CD4-positive, alpha-beta T cell treated with Interleukin-6 for 4 hours (primary cell): ENCODE measurements around the gene KRTAP10-5.
"Not testable (repeated sequence)": the region's sequence is repeated elsewhere in the genome, so short reads cannot be mapped to it uniquely, and the experiment has no call there.

Source experiments
- DNase-seq: peaks from one replicate; pipeline ENCODE4 v3.0.0-alpha.2; 2020; ENCODE audit warnings: mixed read lengths

KRTAP10-5 gene

DNA sequence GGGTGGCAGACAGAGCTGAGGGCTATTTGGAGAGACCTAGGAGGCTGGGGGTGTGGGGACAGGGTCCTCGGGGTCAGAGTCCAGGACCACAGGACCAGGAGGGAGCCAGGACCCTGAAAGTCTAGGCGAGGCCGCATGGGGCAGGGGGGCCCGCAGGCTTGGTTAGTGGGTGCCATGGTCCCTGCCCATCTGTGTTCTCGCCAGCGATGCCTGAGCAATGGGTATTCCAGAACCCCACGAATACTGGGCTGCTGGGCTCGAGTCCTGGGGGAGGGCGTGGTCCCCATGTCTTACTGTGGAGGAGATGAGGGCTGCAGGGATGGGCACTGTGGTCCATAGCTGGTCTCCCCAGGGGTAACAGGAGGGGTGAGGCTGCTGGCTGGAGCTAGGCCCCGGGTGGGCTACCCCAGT, 9.9 kb upstream of the KRTAP10-5 start:
- DNase-seq, result no peak

DNA sequence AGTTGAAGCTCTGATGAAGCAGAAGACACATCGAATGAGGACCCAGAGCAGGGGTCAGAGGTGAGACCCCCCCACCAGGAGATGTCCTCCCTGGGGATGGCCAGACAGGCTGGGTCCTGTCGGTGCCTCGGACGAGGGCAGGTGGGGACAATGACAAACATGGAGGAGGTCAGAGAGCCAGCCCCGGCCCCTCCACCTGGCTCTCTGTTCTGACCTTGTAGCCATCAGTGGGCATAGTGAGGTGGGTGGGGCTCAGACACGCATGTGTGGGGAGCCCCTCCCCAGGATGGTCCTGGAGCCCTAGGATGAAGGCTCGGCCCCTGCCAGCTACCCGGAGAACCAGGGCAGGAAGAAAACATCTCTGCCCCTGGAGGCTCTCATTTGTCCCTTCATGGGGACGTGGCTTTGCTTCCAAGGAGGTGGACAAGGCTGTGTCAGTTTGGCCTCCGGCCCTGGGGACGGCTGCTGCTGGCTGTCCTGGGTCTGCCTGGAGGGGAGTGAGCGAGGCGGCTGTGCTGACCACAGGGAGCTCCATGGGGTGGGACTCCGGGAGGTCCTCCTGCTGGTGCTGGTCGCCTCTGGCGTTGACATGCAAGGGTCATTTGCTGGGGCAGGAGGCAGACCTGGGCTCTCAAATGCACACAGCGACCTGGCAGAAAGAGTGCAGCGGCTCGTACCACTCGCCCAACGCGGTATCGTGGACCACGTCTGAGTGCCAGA, 9.3 kb upstream of the KRTAP10-5 start:
- DNase-seq, result no peak

DNA sequence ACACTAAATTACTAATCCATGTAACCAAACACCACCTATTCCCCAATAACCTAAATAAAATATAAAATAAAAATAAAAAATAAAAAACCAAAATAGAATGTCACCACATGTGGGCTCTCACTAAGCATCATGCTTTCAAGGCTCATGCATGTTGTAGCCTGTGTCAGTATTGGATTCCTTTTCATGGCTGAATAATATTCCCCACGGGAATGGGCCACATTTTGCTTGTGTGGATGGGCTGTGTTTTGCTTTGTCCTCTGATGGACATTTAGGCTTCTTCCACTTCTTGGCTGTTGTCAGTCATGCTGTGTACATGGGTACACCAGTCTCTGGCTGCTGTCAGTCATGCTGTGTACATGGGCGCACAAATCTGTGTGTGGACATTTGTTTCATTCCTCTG, 8.7 kb upstream of the KRTAP10-5 start:
- DNase-seq, result no peak

DNA sequence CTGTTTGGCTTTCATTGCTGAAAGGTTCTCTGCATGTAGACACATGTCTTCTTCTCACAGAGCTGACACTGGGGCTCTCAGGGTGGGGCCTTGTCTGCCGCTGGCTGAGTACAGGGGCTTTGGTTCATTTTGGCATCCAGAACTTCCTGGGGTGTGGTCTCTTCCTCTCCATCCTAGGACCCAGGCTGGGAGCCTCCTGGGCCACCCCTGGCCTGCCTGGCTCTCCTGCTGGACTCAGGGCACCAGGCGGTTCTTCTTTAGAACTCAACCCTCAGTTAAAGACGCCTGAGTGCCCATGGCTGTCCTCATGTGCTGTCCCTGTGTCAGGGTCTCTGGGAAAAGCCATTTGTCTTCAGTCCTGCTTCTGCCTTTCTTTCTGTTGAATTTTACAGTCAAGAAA, 5.5 kb upstream of the KRTAP10-5 start:
- DNase-seq, result no peak

DNA sequence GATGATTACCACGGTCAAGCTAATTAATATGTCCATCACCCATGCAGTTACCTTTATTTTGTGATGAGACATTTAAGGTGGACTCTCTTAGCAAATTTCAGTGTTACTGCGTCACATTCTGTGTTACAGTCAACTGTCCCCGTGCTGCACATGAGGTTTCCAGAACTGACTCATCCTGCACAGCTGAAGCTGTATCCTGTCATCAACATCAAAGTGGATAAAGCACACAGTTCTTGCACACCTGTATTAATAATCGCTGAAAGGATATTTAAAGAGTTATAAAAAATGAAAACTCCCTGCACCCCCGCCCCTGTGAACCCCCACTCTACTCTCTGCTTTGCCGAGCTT, 3.4 kb upstream of the KRTAP10-5 start:
- peak; percentile 41 for DNase-seq

DNA sequence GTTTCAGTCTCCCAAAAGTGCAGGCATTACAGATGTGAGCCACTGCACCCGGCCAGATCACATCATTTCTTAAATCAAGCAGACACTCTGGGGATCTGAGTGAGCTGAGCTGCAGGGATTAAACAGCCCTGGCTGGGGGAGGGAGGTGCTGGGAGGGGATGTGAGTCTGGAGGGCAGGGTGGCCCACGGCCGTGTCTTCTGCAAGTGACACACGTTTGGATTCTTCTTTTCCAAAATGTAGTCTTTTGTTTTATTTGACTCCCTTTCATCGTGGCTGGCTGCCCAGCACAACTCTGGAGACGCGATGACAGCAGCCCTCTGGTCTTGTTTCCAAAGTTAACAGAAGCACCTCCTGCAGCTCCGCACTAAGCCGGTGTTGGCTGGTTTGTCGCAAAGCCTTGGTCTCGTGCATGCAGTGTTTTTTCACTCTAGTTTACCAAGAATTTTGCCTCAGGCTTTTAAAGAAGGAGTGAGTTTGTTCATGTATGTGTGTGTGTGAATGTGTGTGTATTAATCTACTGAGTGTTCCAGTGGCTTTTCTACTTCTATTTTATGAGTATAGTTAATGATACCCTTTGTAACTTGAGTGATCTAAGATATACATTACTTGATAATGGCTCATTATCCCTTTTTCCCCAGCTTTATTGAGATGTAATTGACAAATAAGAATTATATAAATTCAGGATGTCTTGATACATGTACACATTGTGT, 2.8 kb upstream of the KRTAP10-5 start:
- no peak for DNase-seq

DNA sequence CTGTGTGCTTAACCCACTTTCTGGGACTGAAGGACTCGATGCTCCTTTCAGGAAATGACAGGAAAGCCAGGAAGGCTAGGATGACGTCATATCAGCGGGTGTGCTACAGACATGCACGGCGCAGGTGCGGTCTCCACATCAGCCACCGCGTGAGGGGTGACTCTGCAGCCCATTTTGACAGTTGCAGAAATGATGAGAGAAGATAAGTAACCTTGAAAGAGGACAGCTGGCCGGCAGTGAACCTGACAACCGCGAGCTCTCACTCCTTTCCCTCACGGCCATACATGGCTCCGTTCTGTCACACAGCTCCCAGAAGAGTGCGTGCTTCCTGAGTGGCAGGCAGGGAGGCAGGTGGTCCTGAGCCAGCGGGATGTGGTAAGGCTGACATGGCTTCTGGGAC, 1.7 kb upstream of the KRTAP10-5 start:
- no peak for DNase-seq

DNA sequence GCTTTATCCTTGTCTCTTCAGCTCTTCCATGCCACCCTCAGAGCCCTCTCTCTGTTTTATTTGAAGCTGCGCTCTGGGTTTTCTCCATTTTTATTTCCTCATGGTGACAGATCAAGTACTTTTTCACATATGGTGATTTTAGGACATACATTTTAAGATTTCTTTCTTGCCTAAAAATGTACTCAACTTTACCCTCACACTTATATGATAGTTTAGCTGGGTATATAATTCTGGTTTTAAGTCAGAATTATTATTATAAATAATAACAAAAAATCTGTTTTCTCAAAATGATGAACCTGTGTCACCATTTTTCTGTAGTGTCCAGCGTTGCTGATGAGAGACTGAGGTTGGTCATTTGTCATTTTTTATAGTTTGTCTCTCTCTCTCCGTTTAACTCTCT, 754 bp upstream of the KRTAP10-5 start:
- DNase-seq, result no peak

DNA sequence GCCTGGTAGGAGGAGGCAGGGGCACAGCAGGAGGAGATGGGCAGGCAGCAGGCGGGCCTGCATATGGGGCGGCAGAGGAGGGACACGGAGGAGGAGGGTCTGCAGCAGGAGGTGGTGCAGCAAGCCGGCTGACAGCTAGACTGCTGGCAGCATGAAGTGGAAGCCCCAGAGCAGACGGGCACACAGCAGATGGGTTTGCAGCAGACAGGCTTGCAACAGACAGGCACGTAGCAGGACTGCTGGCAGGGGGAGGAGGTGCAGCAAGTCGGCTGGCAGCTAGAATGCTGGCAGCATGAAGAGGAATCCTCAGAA, 615 bp downstream of the KRTAP10-5 start:
- no peak for DNase-seq

DNA sequence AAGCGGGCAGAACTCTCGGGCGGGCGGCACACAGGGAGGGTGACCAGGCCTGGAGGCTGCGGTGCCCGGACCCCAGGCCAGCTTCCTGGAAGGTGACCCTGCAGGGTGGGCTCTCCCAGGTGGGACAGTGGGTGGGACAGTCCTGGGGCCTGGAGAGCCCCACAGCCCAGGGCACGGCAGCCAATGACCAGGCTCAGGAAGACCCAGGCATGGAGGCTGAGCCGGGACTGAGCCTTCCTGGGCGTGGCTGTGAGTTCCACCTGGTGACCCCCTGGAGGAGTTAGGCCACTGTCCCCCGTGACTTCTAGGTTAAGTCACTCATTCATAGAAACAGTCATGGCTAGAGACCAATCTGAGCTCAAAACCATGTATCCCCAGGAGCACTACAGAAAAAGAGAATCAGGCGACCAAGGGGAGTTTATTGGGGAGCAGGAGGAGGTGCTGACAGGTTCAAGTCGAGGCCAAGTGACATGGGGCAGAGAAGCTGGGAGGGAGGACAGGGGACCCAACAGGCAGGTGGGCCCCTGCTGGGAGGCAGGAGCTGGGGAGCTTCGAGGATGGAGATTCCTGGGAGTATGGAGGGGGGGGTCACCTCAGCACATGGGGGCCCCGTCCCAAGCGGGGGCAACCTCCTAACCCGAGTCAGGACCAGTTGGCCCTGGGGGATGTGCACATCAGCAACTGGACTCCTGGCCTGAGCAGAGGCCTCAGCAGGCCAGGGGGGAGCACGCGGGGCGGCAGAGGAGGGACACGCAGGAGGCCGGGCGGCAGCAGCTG, 1.2 kb downstream of the KRTAP10-5 start:
- no peak for DNase-seq

DNA sequence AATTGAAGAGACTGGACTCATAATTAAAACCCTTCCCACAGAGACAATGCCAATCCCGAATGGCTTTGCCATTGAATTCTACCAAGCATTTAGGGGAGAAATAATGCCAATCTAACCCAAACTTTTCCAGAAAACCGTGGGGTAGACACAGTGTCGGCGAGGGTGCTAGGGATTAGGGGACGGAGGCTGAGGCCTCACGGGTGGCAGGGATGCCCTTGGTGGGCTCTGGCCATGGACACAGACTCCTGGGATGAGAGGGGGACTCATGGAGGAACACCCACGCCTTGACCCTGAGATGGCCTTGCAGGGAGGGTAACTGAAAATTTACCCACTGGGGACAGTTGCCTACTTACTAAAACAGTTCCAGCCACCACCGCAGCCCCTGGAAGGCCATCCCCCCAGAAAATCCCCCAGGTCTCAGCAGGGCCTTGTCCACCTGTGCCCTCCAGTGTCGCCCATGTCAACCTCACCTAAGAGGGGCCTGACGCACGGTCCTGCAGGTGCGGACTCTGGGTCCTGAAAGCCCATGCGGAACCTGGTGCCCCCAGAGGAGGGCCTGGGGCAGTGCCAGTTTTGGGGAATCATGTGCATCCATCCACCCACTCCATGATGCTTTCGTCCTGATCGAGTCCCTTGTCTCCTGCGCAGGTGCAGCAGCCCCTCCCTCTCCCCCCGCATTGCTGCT, 1.9 kb downstream of the KRTAP10-5 start:
- no peak for DNase-seq

DNA sequence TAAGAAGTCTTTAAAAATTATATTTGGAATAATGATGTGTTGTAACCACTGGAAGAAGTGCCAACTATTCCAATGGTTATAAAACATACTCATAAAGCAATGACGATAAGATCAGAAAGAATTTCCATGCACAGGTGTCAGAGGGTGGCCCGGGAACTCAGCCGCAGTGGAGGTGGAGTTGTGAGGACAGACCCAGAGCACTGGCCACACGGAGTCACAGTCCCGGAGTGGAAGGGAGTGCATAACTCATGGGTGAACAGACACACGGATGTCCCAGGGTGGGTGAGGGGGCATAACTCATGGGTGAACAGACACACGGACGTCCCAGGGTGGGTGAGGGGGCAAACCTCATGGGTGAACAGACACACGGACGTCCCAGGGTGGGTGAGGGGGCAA, 4.4 kb downstream of the KRTAP10-5 start:
- DNase-seq, result no peak

DNA sequence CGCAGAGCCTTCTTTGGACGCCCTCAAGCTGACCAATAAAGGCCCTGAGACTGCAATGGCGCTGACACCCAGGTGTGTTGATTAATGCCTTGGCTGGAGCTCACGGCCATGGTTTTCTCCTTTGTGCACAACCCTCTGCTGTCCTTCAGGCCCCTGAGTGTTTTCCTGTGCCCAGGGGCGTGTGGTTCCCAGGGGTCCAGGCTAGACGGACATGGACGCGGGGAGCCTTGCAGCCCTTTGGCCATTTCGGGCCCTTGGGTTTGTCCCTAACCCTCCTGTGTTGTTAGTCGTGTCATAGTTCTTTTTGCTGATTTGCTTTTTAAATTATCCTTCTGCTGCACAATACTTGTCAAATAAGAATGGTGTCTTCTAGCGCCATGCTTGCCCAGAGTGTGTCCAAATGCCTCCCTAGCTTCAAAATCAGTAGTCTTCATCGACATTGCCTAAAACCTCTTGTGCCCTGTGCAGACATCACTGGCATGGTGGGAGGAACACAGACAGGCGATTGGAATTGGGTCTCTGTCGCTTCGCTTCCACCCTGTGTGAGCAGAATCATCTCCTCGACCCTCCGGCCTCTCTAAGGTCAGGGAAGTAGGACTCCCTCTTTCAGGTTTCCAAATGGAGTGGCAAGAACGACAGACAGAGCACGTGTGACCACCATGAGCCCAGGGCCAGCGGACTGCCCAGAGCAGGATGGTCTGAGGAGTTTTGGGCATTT, 4.9 kb downstream of the KRTAP10-5 start:
- no peak for DNase-seq

DNA sequence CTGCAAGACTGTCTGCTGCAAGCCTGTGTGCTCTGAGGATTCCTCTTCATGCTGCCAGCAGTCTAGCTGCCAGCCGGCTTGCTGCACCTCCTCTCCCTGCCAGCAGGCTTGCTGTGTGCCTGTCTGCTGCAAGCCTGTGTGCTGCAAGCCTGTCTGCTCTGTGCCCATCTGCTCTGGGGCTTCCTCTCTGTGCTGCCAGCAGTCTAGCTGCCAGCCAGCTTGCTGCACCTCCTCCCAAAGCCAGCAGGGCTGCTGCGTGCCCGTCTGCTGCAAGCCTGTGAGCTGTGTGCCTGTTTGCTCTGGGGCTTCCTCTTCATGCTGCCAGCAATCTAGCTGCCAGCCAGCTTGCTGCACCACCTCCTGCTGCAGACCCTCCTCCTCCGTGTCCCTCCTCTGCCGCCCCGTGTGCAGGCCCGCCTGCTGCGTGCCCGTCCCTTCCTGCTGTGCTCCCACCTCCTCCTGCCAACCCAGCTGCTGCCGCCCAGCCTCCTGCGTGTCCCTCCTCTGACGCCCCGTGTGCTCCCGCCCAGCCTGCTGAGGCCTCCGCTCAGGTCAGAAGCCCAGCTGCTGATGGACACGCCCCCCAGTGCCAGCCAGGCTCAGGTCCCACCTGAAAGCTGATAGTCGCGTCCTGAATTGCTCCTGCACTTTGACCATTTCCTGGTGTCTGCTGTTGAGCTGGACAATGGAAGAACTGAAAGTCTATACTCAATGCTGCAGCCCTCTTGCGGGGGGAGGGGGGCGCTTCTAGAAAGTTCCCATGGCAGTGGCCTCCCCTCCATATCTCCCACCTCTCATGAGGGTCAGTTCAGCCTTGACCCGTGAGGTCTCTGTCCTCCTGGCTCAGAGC, 5.7 kb downstream of the KRTAP10-5 start:
- no peak for DNase-seq

DNA sequence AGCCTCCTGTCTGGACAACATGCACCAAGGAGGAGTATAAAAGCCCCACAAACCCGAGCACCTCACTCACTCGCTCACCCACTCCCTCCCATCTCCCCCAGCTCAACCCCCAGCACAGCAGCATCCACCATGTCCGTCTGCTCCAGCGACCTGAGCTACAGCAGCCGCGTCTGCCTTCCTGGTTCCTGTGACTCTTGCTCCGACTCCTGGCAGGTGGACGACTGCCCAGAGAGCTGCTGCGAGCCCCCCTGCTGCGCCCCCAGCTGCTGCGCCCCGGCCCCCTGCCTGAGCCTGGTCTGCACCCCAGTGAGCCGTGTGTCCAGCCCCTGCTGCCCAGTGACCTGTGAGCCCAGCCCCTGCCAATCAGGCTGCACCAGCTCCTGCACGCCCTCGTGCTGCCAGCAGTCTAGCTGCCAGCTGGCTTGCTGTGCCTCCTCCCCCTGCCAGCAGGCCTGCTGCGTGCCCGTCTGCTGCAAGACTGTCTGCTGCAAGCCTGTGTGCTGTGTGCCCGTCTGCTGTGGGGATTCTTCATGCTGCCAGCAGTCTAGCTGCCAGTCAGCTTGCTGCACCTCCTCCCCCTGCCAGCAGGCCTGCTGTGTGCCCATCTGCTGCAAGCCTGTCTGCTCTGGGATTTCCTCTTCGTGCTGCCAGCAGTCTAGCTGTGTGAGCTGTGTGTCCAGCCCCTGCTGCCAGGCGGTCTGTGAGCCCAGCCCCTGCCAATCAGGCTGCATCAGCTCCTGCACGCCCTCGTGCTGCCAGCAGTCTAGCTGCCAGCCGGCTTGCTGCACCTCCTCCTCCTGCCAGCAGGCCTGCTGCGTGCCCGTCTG, 6.6 kb downstream of the KRTAP10-5 start, which contains the start of gene KRTAP10-4:
Gene KRTAP10-4, plus strand, starts transcription at position 100 of the 827 bp plus-strand sequence. Its CDS starts 30 bp downstream, at position 130.
- DNase-seq, result not testable (repeated sequence)

DNA sequence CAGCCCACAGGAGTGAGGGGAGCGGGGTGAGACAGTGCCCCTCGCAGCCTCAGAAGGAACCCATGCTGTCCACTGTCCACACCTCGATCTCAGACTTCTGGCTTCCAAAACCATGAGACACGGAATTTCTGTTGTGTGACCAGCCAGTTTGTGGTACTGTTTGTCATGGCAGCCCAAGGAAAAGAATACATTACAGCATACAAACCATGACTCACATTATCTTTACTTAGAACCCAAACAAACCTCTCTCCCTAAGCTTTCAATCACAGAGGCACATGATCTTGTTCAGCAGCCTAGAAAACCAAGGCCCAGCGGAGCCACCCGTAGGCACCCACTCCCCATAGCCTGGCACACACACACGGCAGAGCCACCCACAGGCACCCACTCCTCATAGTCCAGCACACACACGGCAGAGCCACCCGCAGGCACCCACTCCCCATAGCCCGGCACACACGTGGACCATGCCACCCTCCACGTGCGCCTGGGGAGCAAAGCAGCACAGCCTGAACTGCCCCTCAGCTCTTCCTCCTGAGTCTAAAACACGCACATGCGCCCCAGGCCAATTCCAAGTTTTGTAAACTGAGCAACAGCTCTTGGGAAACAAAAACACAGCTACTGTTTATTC, 7.3 kb downstream of the KRTAP10-5 start:
- no peak for DNase-seq

DNA sequence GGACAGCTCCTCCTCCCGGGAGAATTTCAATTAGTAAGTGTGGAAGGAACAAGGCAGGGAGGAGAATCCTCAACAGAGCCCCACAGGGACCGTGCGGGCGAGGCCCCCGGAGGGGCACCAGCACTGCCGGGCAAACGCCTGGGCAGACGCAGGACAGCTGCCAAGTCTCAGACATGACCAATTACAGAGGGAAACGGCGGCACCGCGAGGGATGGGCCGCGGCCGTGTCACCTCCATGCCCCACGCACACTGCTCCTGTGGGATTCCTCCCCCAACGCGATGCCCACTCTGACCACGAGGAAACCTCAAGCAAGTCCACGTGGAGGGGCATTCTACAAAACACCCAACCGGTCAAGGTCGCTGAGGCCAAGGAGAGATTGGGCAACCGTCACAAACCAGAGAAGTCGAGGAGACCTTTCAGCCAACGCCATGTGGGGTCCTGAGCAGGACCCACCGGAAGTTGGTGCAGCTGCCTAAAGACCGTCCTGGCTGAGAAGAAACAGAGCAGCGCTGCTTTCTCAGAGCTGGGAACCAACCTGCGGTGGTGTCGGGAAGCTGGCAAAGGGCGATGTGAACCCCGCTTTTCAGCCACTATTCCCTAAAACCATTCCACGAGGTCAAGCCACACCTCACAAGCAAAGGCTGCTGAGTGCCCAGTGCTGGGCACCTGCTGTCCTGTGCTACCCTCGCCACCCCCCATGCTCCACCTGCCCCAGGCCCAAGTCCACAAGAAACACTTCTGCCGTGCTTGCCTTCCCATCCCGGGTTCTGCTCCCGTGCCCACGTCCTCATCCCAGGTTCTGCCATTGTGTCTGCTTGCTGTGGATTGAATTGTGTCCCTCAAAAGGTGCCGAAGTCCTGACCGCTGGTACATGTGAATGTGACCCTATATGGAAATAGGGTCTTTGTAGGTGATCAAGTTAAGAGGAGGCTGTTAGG, 8.3 kb downstream of the KRTAP10-5 start:
- no peak for DNase-seq

DNA sequence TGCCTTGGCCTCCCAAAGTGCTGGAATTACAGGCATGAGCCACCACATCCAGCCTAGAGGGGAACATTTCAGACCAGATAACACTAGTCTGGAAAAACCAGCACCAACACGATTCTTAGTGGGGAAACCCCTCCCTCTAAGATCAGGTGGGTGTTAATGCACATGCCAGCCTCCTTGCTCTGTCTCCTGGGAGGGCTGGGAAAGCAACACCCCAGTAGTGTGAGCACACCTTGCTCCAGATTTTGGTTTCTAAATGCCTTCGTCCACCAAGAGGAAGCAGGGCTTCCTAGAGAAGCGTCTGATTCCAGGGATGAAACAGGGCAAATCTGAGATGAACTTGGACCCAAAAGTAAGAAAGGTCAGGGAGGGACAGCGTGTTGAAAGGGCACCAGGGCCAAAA, 9.1 kb downstream of the KRTAP10-5 start:
- DNase-seq, result no peak

DNA sequence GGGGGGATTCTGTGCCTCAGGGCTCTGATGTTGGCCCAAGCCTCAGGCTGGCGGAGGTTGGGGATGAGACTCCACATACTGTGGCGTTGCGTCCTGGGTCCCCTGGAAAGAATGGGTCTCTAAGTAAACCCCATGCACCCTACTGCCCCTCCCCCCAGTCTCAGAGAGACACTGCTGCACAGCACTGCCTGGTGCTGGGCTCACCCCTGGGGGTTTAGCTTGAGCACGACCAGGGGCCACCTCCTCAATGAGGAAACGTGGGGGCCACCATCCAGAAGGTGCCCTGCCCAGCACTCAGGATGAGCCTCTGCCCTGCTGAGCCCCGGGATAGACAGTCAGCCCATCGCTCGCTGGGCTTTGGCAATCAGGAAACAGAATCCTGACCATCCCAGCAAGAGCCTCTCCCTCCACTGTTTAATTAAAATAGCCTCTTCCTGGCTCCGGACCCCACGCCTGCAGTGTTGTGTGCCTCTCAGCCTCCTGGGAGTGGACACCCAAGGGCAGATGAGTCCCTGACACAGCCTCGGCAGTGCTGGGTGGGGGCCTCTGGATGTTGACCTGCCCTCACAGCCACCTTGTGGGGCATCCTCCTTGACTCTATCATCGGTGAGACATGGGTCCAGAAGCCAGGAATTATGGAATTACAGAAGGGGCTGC, 10.4 kb downstream of the KRTAP10-5 start:
- no peak for DNase-seq
